Activated naive CD4-positive, alpha-beta T cell treated with anti-CD3 and anti-CD28 coated beads, Interleukin-2, amount 10 ng/mL, durations not matched to agents 7 days and 5 days (primary cell): ENCODE measurements around the gene WDR59.

Experiments
- CTCF ChIA-PET: fragments of 350-600 bp; sonication (Branson Sonifier 250); formaldehyde crosslinking; loops from one replicate; lab custom pipeline; 2021; ENCODE audit warnings: antibody characterized with exemption; lab: Charles Lee
- DNase-seq: peaks from one replicate; pipeline ENCODE4 v3.0.0-alpha.2; 2020
- H3K27ac Mint-ChIP-seq: one replicate; pipeline ENCODE4 v1.8.0; 2021; ENCODE audit warnings: mild to moderate bottlenecking, moderate library complexity, mixed read lengths
- H3K27me3 Mint-ChIP-seq: one replicate; pipeline ENCODE4 v1.8.0; 2021; ENCODE audit warnings: mild to moderate bottlenecking, mixed read lengths
- H3K36me3 Mint-ChIP-seq: one replicate; pipeline ENCODE4 v1.8.0; 2021; ENCODE audit warnings: mixed read lengths
- H3K4me1 Mint-ChIP-seq: one replicate; pipeline ENCODE4 v1.8.0; 2021; ENCODE audit warnings: mixed read lengths
- H3K4me3 Mint-ChIP-seq: one replicate; pipeline ENCODE4 v1.8.0; 2021; ENCODE audit warnings: mild to moderate bottlenecking, moderate library complexity, mixed read lengths
- H3K9me3 Mint-ChIP-seq: one replicate; pipeline ENCODE4 v1.8.0; 2021; ENCODE audit warnings: mixed read lengths

Gene WDR59

GRCh38 chr16:74899816-74900215 is 85.1 kb downstream of the WDR59 start:
- CTCF ChIA-PET, result interaction anchor here (0.8 to 1.8 kb wide), 2 partner anchors 37 to 210 kb away, joined by 3 to 5 read pairs; no protein-coding TSS in a partner anchor

GRCh38 chr16:74898659-74899058 is 86.3 kb downstream of the WDR59 start:
- Mint-ChIP-seq H3K36me3 (peaks cover 15% of the 10 kb centered on the region), H3K4me3 (no peak overlapping the region), H3K4me1 (no peaks in the 10 kb centered on the region), H3K27ac (no peak overlapping the region), H3K9me3 (no peaks in the 10 kb centered on the region), H3K27me3 (no peaks in the 10 kb centered on the region)
- no peak for DNase-seq
- CTCF ChIA-PET, result no interaction called here

More at GRCh38 chr16:74899816-74900215, 85.1 kb downstream of the WDR59 start:
- H3K9me3 Mint-ChIP-seq, result no peaks in the 10 kb centered on the region
- no peaks in the 10 kb centered on the region for H3K4me1 Mint-ChIP-seq
- H3K27me3 Mint-ChIP-seq, result no peaks in the 10 kb centered on the region
- H3K4me3 Mint-ChIP-seq, result no peak overlapping the region
- H3K36me3 Mint-ChIP-seq, result peaks cover 21% of the 10 kb centered on the region
- no peak for DNase-seq
- no peak overlapping the region for H3K27ac Mint-ChIP-seq

GRCh38 chr16:74896389-74897370 is 88.2 kb downstream of the WDR59 start:
- H3K27me3 Mint-ChIP-seq, result no peaks in the 10 kb centered on the region
- H3K36me3 Mint-ChIP-seq, result peaks cover 18% of the 10 kb centered on the region
- H3K9me3 Mint-ChIP-seq, result no peaks in the 10 kb centered on the region
- no peak for DNase-seq
- CTCF ChIA-PET, result interaction anchor here (0.6 to 1.1 kb wide), 2 partner anchors 18 to 128 kb away, joined by 3 read pairs; no protein-coding TSS in a partner anchor
- no peaks in the 10 kb centered on the region for H3K4me1 Mint-ChIP-seq
- no peak overlapping the region for H3K4me3 Mint-ChIP-seq
- H3K27ac Mint-ChIP-seq, result no peak overlapping the region

GRCh38 chr16:74893541-74893940 is 91.4 kb downstream of the WDR59 start:
- CTCF ChIA-PET, result no interaction called here
- DNase-seq, result no peak
- H3K4me1 Mint-ChIP-seq, result no peaks in the 10 kb centered on the region
- H3K36me3 Mint-ChIP-seq, result peaks cover 22% of the 10 kb centered on the region
- no peak overlapping the region for H3K27ac Mint-ChIP-seq
- no peaks in the 10 kb centered on the region for H3K9me3 Mint-ChIP-seq
- no peaks in the 10 kb centered on the region for H3K27me3 Mint-ChIP-seq
- no peak overlapping the region for H3K4me3 Mint-ChIP-seq

GRCh38 chr16:74892574-74893461 is 92.1 kb downstream of the WDR59 start:
- CTCF ChIA-PET, result no interaction called here
- Mint-ChIP-seq H3K36me3 (peaks cover 22% of the 10 kb centered on the region), H3K27me3 (no peaks in the 10 kb centered on the region), H3K4me3 (no peak overlapping the region), H3K27ac (no peak overlapping the region), H3K9me3 (no peaks in the 10 kb centered on the region), H3K4me1 (no peaks in the 10 kb centered on the region)
- DNase-seq, result no peak

- DNase-seq, result no peak
- CTCF ChIA-PET, result no interaction called here
- no peak overlapping the region for H3K27ac Mint-ChIP-seq
- H3K4me1 Mint-ChIP-seq, result no peaks in the 10 kb centered on the region
- H3K27me3 Mint-ChIP-seq, result no peaks in the 10 kb centered on the region
- peaks cover 37% of the 10 kb centered on the region for H3K36me3 Mint-ChIP-seq
- H3K9me3 Mint-ChIP-seq, result no peaks in the 10 kb centered on the region
- no peak overlapping the region for H3K4me3 Mint-ChIP-seq
Observed at GRCh38 chr16:74888888-74889287, 96.0 kb downstream of the WDR59 start.

GRCh38 chr16:74888232-74888862 is 96.6 kb downstream of the WDR59 start:
- CTCF ChIA-PET, result no interaction called here
- H3K27me3 Mint-ChIP-seq, result no peaks in the 10 kb centered on the region
- H3K36me3 Mint-ChIP-seq, result peaks cover 40% of the 10 kb centered on the region
- no peak overlapping the region for H3K27ac Mint-ChIP-seq
- no peaks in the 10 kb centered on the region for H3K9me3 Mint-ChIP-seq
- no peak overlapping the region for H3K4me3 Mint-ChIP-seq
- H3K4me1 Mint-ChIP-seq, result no peaks in the 10 kb centered on the region
- DNase-seq, result no peak

- no peaks in the 10 kb centered on the region for H3K9me3 Mint-ChIP-seq
- no peak overlapping the region for H3K4me3 Mint-ChIP-seq
- no peak overlapping the region for H3K27ac Mint-ChIP-seq
- no peak for DNase-seq
- H3K4me1 Mint-ChIP-seq, result no peaks in the 10 kb centered on the region
- H3K36me3 Mint-ChIP-seq, result peaks cover 39% of the 10 kb centered on the region
- CTCF ChIA-PET, result no interaction called here
- H3K27me3 Mint-ChIP-seq, result no peaks in the 10 kb centered on the region
Observed at GRCh38 chr16:74887084-74887483, 97.8 kb downstream of the WDR59 start.

GRCh38 chr16:74877706-74878105 is 107.2 kb downstream of the WDR59 start:
- peaks cover 23% of the 10 kb centered on the region for H3K4me1 Mint-ChIP-seq
- no peaks in the 10 kb centered on the region for H3K9me3 Mint-ChIP-seq
- CTCF ChIA-PET, result no interaction called here
- H3K27ac Mint-ChIP-seq, result no peak overlapping the region
- no peak for DNase-seq
- H3K36me3 Mint-ChIP-seq, result peaks cover 29% of the 10 kb centered on the region
- no peaks in the 10 kb centered on the region for H3K27me3 Mint-ChIP-seq
- H3K4me3 Mint-ChIP-seq, result no peak overlapping the region

- peak overlapping the region; percentile 71 for H3K27ac Mint-ChIP-seq
- CTCF ChIA-PET, result interaction anchor here (1.6 kb wide), 1 partner anchor 12 kb away, joined by 6 read pairs; no protein-coding TSS in a partner anchor
Observed at GRCh38 chr16:74874912-74875546, 109.9 kb downstream of the WDR59 start.

GRCh38 chr16:74874123-74874522 is 110.8 kb downstream of the WDR59 start:
- H3K36me3 Mint-ChIP-seq, result peaks cover 34% of the 10 kb centered on the region
- DNase-seq, result no peak
- H3K9me3 Mint-ChIP-seq, result no peaks in the 10 kb centered on the region
- peak overlapping the region; percentile 76 for H3K27ac Mint-ChIP-seq
- H3K4me1 Mint-ChIP-seq, result peaks cover 28% of the 10 kb centered on the region
- H3K4me3 Mint-ChIP-seq, result no peak overlapping the region
- CTCF ChIA-PET, result interaction anchor here (1.6 kb wide), 1 partner anchor 11 kb away, joined by 6 read pairs; no protein-coding TSS in a partner anchor
- H3K27me3 Mint-ChIP-seq, result no peaks in the 10 kb centered on the region

More at GRCh38 chr16:74874912-74875546, 109.9 kb downstream of the WDR59 start:
- Mint-ChIP-seq H3K36me3 (peaks cover 29% of the 10 kb centered on the region), H3K4me1 (peaks cover 23% of the 10 kb centered on the region), H3K4me3 (no peak overlapping the region), H3K27me3 (no peaks in the 10 kb centered on the region), H3K9me3 (no peaks in the 10 kb centered on the region)
- DNase-seq, result no peak

- H3K4me1 Mint-ChIP-seq, result peaks cover 46% of the 10 kb centered on the region
- no peaks in the 10 kb centered on the region for H3K27me3 Mint-ChIP-seq
- H3K9me3 Mint-ChIP-seq, result no peaks in the 10 kb centered on the region
- H3K27ac Mint-ChIP-seq, result no peak overlapping the region
- no peak overlapping the region for H3K4me3 Mint-ChIP-seq
- DNase-seq, result no peak
- CTCF ChIA-PET, result interaction anchor here (1.8 kb wide), 1 partner anchor 10 kb away, joined by 6 read pairs; no protein-coding TSS in a partner anchor
- H3K36me3 Mint-ChIP-seq, result peaks cover 34% of the 10 kb centered on the region
Observed at GRCh38 chr16:74872302-74872701, 112.6 kb downstream of the WDR59 start.

- no peaks in the 10 kb centered on the region for H3K27me3 Mint-ChIP-seq
- no peak for DNase-seq
- H3K4me1 Mint-ChIP-seq, result peaks cover 50% of the 10 kb centered on the region
- H3K4me3 Mint-ChIP-seq, result no peak overlapping the region
- no peak overlapping the region for H3K27ac Mint-ChIP-seq
- H3K36me3 Mint-ChIP-seq, result peaks cover 31% of the 10 kb centered on the region
- CTCF ChIA-PET, result interaction anchor here (1.8 kb wide), 1 partner anchor 9 kb away, joined by 6 read pairs; no protein-coding TSS in a partner anchor
- no peaks in the 10 kb centered on the region for H3K9me3 Mint-ChIP-seq
Observed at GRCh38 chr16:74871608-74872007, 113.3 kb downstream of the WDR59 start.
